ENCODE measurements around the gene CYBB.

DNA sequence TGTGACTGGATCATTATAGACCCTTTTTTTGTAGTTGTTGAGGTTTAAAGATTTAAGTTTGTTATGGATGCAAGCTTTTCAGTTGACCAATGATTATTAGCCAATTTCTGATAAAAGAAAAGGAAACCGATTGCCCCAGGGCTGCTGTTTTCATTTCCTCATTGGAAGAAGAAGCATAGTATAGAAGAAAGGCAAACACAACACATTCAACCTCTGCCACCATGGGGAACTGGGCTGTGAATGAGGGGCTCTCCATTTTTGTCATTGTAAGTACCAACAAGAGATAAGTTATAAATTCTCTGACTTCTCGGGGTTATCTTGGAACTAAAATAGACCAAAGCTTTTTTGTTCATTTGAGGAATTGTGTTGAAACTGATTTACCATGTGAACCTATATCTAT lies at the start of gene CYBB:
- no peak for TF ChIP-seq CTCF (IDR thresholded peaks at IDR 0.05)
- TF ChIP-seq POLR2A (IDR thresholded peaks at IDR 0.05) = no peak
